Upper lobe of left lung (tissue), 6 donors: ENCODE measurements around the gene KIFBP. TPM values are rescaled to one million over a fixed set of nuclear protein-coding genes. Genes with fewer than 3 reads are reported as not detected.
"Not testable (repeated sequence)": the region's sequence is repeated elsewhere in the genome, so short reads cannot be mapped to it uniquely, and the experiment has no call there.

ENCODE experiments used
- ATAC-seq, 2 donors: fragments of 200-7000 bp; cut with Tn5 transposase; one replicate each; pipeline ENCODE4 v1.9.1; 2022; ENCODE audit warnings: mild to moderate bottlenecking in 2 of 2, moderate library complexity in 2 of 2; ENCODE audit not compliant: low FRiP score in 2 of 2
- DNase-seq, 2 donors: peaks; one replicate each; pipeline ENCODE4 v3.0.0-alpha.2; 2019 to 2020
- H3K27ac ChIP-seq, 4 donors: fragments of 200-600 bp; sonication (generic); one replicate each; pipeline ENCODE4 v1.5.1; 2016 to 2019
- H3K27me3 ChIP-seq, 4 donors: fragments of 200-600 bp; sonication (generic); one replicate each; pipeline ENCODE4 v1.5.1; 2017 to 2019
- H3K36me3 ChIP-seq, 4 donors: fragments of 200-600 bp; sonication (generic); one replicate each; pipeline ENCODE4 v1.5.1; 2016 to 2019
- H3K4me1 ChIP-seq, 4 donors: fragments of 200-600 bp; sonication (generic); one replicate each; pipeline ENCODE4 v1.5.1; 2018 to 2019
- H3K4me3 ChIP-seq, 4 donors: fragments of 200-600 bp; sonication (generic); one replicate each; pipeline ENCODE4 v1.5.1; 2017 to 2019; ENCODE audit warnings: mild to moderate bottlenecking in 2 of 4, moderate library complexity in 1 of 4
- H3K9me3 ChIP-seq, 4 donors: fragments of 200-600 bp; sonication (generic); one replicate each; pipeline ENCODE4 v1.5.1; 2018 to 2019
- CTCF ChIP-seq, 6 experiments: fragments of 450-650 bp in 4 of 6; fragments of 200-600 bp in 2 of 6; sonication (generic) in 2 of 6; IDR thresholded peaks; one replicate each; pipeline ENCODE4 v1.5.1; 2016 to 2019; ENCODE audit warnings: antibody characterized with exemption in 6 of 6
- EP300 ChIP-seq, 4 donors: sonication (generic); formaldehyde crosslinking; IDR thresholded peaks; one replicate each; pipeline ENCODE4 v1.5.1; 2017; ENCODE audit warnings: antibody characterized with exemption in 4 of 4, control low read depth in 2 of 4
- POLR2A ChIP-seq, 4 donors: fragments of 450-650 bp; IDR thresholded peaks; one replicate each; pipeline ENCODE4 v1.5.1; 2016 to 2017; ENCODE audit warnings: antibody characterized with exemption in 4 of 4, mild to moderate bottlenecking in 2 of 4
- POLR2AphosphoS5 ChIP-seq, 2 donors: sonication (generic); formaldehyde crosslinking; IDR thresholded peaks; one replicate each; pipeline ENCODE4 v1.5.1; 2017; ENCODE audit warnings: antibody characterized with exemption in 2 of 2
- WGBS, 2 donors: methylation state at CpG; one replicate each; pipeline ENCODE4 v1.1.5; 2017 to 2018; 5-methylcytosine and 5-hydroxymethylcytosine counted together
- total RNA-seq, 6 donors: library from RNA; depleted of rRNA in 4 of 6; stranded (reverse); fragments of >200 nt in 4 of 6; gene quantifications; one replicate each; pipeline versions ENCODE4 v1.1.0 to v1.2.1, GENCODE V29; 2016 to 2021
- donor health status: DM: no; HTN: no; CAD: no; lungs with moderate emphysema.
- donor health status: DM: no; HTN: yes; CAD: no; lungs with severe emphysema.

The KIFBP gene
- total RNA-seq, 6 donors from 2014 or later, result 18.9 to 27.6 (median 21.4) TPM

- H3K27me3 ChIP-seq, result no peaks in the 10 kb centered on the region
- H3K36me3 ChIP-seq, result peaks cover 0 to 70% (median 19%) of the 10 kb centered on the region in 4 donors
- WGBS, 2 donors, result 84 to 88% methylated on average over 1 of the region's 1 CpG
- H3K4me1 ChIP-seq, result no peaks in the 10 kb centered on the region
- no peak for DNase-seq
- no peak overlapping the region for H3K4me3 ChIP-seq
- no peak overlapping the region for H3K27ac ChIP-seq
- no peak for TF ChIP-seq CTCF (IDR thresholded peaks at IDR 0.05)
- TF ChIP-seq EP300 (IDR thresholded peaks at IDR 0.05), result no peak
- TF ChIP-seq POLR2AphosphoS5 (IDR thresholded peaks at IDR 0.05), result no peak
- TF ChIP-seq POLR2A (IDR thresholded peaks at IDR 0.05), result no peak
- H3K9me3 ChIP-seq, result no peaks in the 10 kb centered on the region
- ATAC-seq, result no peak
Measured at GRCh38 chr10:69010151-69010640, 21.6 kb downstream of the KIFBP start.

- H3K27ac ChIP-seq, ATAC-seq, H3K9me3 ChIP-seq, H3K27me3 ChIP-seq, H3K4me3 ChIP-seq, H3K4me1 ChIP-seq, DNase-seq: not testable (repeated sequence)
- WGBS, 2 donors, result 81% methylated on average over 2 of the region's 2 CpGs
- peaks cover 8 to 70% (median 31%) of the 10 kb centered on the region in 4 donors for H3K36me3 ChIP-seq
Measured at GRCh38 chr10:69012778-69013177, 24.2 kb downstream of the KIFBP start.

GRCh38 chr10:69014171-69014570 lies 25.6 kb downstream of the KIFBP start:
- H3K36me3 ChIP-seq, result peaks cover 8 to 77% (median 31%) of the 10 kb centered on the region in 4 donors
- no peaks in the 10 kb centered on the region for H3K27me3 ChIP-seq
- no peak for TF ChIP-seq POLR2AphosphoS5 (IDR thresholded peaks at IDR 0.05)
- TF ChIP-seq POLR2A (IDR thresholded peaks at IDR 0.05), result no peak
- TF ChIP-seq CTCF (IDR thresholded peaks at IDR 0.05), result no peak
- no peak for TF ChIP-seq EP300 (IDR thresholded peaks at IDR 0.05)

GRCh38 chr10:69018613-69019012 lies 30.0 kb downstream of the KIFBP start:
- TF ChIP-seq POLR2A (IDR thresholded peaks at IDR 0.05), result no peak
- TF ChIP-seq EP300 (IDR thresholded peaks at IDR 0.05), result no peak
- no peak for TF ChIP-seq CTCF (IDR thresholded peaks at IDR 0.05)
- no peak for TF ChIP-seq POLR2AphosphoS5 (IDR thresholded peaks at IDR 0.05)
- WGBS, 2 donors, result 83 to 85% methylated on average over 3 of the region's 3 CpGs
- H3K9me3 ChIP-seq, result no peaks in the 10 kb centered on the region
- ATAC-seq (no peak), DNase-seq (no peak)
- H3K27me3 ChIP-seq, result no peaks in the 10 kb centered on the region
- H3K4me3 ChIP-seq, result no peak overlapping the region
- no peaks in the 10 kb centered on the region for H3K4me1 ChIP-seq
- peaks cover 8 to 50% (median 19%) of the 10 kb centered on the region in 4 donors for H3K36me3 ChIP-seq
- no peak overlapping the region for H3K27ac ChIP-seq

More at GRCh38 chr10:69014171-69014570, 25.6 kb downstream of the KIFBP start:
- peak overlapping the region in 2 of 4 donors; percentile 17 to 30 for H3K27ac ChIP-seq
- ATAC-seq (no peak), DNase-seq (no peak)
- 84 to 88% methylated on average over 1 of the region's 1 CpG for WGBS, 2 donors
- no peaks in the 10 kb centered on the region for H3K9me3 ChIP-seq
- H3K4me3 ChIP-seq, result no peak overlapping the region
- no peaks in the 10 kb centered on the region for H3K4me1 ChIP-seq

- WGBS, 2 donors, result 96 to 98% methylated on average over 14 to 19 of the region's 19 CpGs
- peak in 1 of 2 donors; percentile 69 for DNase-seq
- Histone ChIP-seq H3K4me1 (no peaks in the 10 kb centered on the region), H3K4me3 (no peak overlapping the region), H3K36me3 (peaks cover 0 to 12% (median 1%) of the 10 kb centered on the region in 4 donors), H3K27ac (no peak overlapping the region), H3K27me3 (no peaks in the 10 kb centered on the region), H3K9me3 (no peaks in the 10 kb centered on the region)
- no peak for ATAC-seq
- TF ChIP-seq POLR2A (IDR thresholded peaks at IDR 0.05), result no peak
- TF ChIP-seq EP300 (IDR thresholded peaks at IDR 0.05), result no peak
Measured at GRCh38 chr10:69022611-69023010, 34.0 kb downstream of the KIFBP start.

GRCh38 chr10:69025370-69025896 lies 36.8 kb downstream of the KIFBP start:
- no peak for TF ChIP-seq POLR2AphosphoS5 (IDR thresholded peaks at IDR 0.05)
- no peak for TF ChIP-seq CTCF (IDR thresholded peaks at IDR 0.05)
- TF ChIP-seq EP300 (IDR thresholded peaks at IDR 0.05), result no peak
- TF ChIP-seq POLR2A (IDR thresholded peaks at IDR 0.05), result no peak
- DNase-seq, result no peak
- no peak overlapping the region for H3K27ac ChIP-seq
- no peaks in the 10 kb centered on the region for H3K4me1 ChIP-seq
- H3K4me3 ChIP-seq, result no peak overlapping the region
- no peaks in the 10 kb centered on the region for H3K27me3 ChIP-seq
- no peak for ATAC-seq
- no peaks in the 10 kb centered on the region for H3K36me3 ChIP-seq
- WGBS, 2 donors, result 89% methylated on average over 4 of the region's 4 CpGs
- no peaks in the 10 kb centered on the region for H3K9me3 ChIP-seq
